SK-N-SH treated with all-trans-retinoic acid at 6 μM for 48 hours (cell line): ENCODE data around the gene DHRS1.

Source experiments
- CSDC2 ChIP-seq: fragments of 250-450 bp; sonication (Bioruptor Pico); IDR thresholded peaks from 2 replicates; pipeline ENCODE4 v1.5.0; 2020; ENCODE audit warnings: mild to moderate bottlenecking, moderate library complexity
- GLIS3 ChIP-seq: fragments of 250-450 bp; sonication (Bioruptor Pico); IDR thresholded peaks from 2 replicates; pipeline ENCODE4 v1.5.0; 2020; ENCODE audit warnings: mild to moderate bottlenecking, moderate library complexity
- OSR1 ChIP-seq: fragments of 250-450 bp; sonication (Bioruptor Pico); IDR thresholded peaks from 2 replicates; pipeline ENCODE4 v1.8.0; 2022; ENCODE audit warnings: moderate library complexity, mild to moderate bottlenecking, inconsistent platforms
- ZFP30 ChIP-seq: fragments of 450-650 bp; formaldehyde crosslinking; IDR thresholded peaks from 2 replicates; pipeline ENCODE4 v1.5.0; 2022; ENCODE audit warnings: mild to moderate bottlenecking, moderate library complexity
- ZNF70 ChIP-seq: fragments of 450-650 bp; formaldehyde crosslinking; IDR thresholded peaks from 2 replicates; pipeline ENCODE4 v1.5.0; 2020; ENCODE audit warnings: mild to moderate bottlenecking, moderate library complexity
- TF ChIP-seq, protein P1 (sequence below): fragments of 250-450 bp; sonication (Bioruptor Pico); IDR thresholded peaks from 2 replicates; pipeline ENCODE4 v1.5.1; 2021; ENCODE audit warnings: mild to moderate bottlenecking, moderate library complexity
- TF ChIP-seq, protein P2 (sequence below): fragments of 250-450 bp; sonication (Bioruptor Pico); IDR thresholded peaks from 2 replicates; pipeline ENCODE4 v1.8.0; 2021; ENCODE audit warnings: low read depth, mild to moderate bottlenecking, moderate library complexity, borderline replicate concordance
- TF ChIP-seq, protein P3 (sequence below): fragments of 250-450 bp; sonication (Bioruptor Pico); IDR thresholded peaks from 2 replicates; pipeline ENCODE4 v1.8.0; 2020; ENCODE audit warnings: mild to moderate bottlenecking, moderate library complexity, borderline replicate concordance
- TF ChIP-seq, protein P4 (sequence below): fragments of 250-450 bp; sonication (Bioruptor Pico); IDR thresholded peaks from 2 replicates; pipeline ENCODE4 v1.5.1; 2020; ENCODE audit warnings: low read depth, mild to moderate bottlenecking, moderate library complexity

DNA sequence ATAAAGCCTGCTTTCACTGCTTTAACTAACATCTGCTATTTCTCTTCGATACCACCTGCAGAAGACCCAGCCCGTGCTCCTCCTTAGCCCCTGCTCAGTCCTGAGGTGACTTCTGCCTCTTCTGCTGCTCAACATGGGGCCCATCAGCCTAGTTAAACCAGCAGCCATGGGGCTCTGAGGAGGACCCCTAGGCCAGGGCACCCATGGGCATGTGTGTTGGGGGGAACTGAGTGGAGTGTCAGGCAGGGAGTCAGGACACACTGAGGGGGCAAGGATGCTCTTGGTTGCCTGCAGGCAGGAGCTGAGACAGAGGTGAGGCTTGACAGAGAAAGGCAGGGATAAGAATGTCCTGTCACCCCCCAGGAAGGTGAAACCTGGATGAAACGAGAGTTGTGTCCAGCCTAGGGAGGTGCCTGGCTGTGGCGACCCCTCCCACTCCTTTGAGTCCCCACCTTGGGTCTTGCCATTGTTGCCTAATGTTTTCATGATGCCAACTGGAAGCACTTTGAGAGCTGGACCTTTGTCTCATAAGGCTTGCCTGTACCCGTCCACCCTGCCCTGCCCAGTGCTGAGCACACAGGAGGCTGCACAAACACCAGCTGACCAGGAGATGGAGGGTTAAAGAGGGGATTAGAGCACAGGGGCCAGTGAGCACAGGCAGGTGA is 15.7 kb downstream of the DHRS1 start:
- TF ChIP-seq, protein P1, sequence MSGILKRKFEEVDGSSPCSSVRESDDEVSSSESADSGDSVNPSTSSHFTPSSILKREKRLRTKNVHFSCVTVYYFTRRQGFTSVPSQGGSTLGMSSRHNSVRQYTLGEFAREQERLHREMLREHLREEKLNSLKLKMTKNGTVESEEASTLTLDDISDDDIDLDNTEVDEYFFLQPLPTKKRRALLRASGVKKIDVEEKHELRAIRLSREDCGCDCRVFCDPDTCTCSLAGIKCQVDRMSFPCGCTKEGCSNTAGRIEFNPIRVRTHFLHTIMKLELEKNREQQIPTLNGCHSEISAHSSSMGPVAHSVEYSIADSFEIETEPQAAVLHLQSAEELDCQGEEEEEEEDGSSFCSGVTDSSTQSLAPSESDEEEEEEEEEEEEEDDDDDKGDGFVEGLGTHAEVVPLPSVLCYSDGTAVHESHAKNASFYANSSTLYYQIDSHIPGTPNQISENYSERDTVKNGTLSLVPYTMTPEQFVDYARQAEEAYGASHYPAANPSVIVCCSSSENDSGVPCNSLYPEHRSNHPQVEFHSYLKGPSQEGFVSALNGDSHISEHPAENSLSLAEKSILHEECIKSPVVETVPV (CRISPR knock-in tag): no peak
- TF ChIP-seq GLIS3 (CRISPR knock-in tag) (no peak), ZFP30 (CRISPR knock-in tag) (no peak), CSDC2 (no peak), ZNF70 (CRISPR knock-in tag) (no peak), OSR1 (no peak)
- TF ChIP-seq, protein P2, sequence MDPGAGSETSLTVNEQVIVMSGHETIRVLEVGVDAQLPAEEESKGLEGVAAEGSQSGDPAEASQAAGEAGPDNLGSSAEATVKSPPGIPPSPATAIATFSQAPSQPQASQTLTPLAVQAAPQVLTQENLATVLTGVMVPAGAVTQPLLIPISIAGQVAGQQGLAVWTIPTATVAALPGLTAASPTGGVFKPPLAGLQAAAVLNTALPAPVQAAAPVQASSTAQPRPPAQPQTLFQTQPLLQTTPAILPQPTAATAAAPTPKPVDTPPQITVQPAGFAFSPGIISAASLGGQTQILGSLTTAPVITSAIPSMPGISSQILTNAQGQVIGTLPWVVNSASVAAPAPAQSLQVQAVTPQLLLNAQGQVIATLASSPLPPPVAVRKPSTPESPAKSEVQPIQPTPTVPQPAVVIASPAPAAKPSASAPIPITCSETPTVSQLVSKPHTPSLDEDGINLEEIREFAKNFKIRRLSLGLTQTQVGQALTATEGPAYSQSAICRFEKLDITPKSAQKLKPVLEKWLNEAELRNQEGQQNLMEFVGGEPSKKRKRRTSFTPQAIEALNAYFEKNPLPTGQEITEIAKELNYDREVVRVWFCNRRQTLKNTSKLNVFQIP (CRISPR knock-in tag): no peak
- TF ChIP-seq, protein P3, sequence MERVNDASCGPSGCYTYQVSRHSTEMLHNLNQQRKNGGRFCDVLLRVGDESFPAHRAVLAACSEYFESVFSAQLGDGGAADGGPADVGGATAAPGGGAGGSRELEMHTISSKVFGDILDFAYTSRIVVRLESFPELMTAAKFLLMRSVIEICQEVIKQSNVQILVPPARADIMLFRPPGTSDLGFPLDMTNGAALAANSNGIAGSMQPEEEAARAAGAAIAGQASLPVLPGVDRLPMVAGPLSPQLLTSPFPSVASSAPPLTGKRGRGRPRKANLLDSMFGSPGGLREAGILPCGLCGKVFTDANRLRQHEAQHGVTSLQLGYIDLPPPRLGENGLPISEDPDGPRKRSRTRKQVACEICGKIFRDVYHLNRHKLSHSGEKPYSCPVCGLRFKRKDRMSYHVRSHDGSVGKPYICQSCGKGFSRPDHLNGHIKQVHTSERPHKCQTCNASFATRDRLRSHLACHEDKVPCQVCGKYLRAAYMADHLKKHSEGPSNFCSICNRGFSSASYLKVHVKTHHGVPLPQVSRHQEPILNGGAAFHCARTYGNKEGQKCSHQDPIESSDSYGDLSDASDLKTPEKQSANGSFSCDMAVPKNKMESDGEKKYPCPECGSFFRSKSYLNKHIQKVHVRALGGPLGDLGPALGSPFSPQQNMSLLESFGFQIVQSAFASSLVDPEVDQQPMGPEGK: no peak
- TF ChIP-seq, protein P4, sequence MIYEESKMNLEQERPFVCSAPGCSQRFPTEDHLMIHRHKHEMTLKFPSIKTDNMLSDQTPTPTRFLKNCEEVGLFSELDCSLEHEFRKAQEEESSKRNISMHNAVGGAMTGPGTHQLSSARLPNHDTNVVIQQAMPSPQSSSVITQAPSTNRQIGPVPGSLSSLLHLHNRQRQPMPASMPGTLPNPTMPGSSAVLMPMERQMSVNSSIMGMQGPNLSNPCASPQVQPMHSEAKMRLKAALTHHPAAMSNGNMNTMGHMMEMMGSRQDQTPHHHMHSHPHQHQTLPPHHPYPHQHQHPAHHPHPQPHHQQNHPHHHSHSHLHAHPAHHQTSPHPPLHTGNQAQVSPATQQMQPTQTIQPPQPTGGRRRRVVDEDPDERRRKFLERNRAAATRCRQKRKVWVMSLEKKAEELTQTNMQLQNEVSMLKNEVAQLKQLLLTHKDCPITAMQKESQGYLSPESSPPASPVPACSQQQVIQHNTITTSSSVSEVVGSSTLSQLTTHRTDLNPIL (CRISPR knock-in tag): no peak
